HL-60 (cell line): ENCODE data around the gene DPYSL4.

Source experiments
- DNase-seq, 2 experiments: peaks; one replicate each; pipeline ENCODE4 v3.0.0-alpha.2; 2010 to 2020; ENCODE audit warnings: low read depth in 1 of 2, low spot score in 1 of 2
- H3K27ac ChIP-seq: fragments of 250-450 bp; sonication (Bioruptor Pico); replicated peaks from 2 replicates; pipeline ENCODE4 v1.5.1; 2020; ENCODE audit warnings: mild to moderate bottlenecking, moderate library complexity
- H3K27me3 ChIP-seq: fragments of 250-450 bp; sonication (Bioruptor Pico); 2 replicates; pipeline ENCODE4 v1.5.1; 2021; ENCODE audit warnings: mild to moderate bottlenecking, moderate library complexity; ENCODE audit not compliant: insufficient read depth, poor library complexity, severe bottlenecking
- H3K4me3 ChIP-seq: replicated peaks from 2 replicates; pipeline ENCODE4 v1.5.1; 2011; ENCODE audit warnings: mild to moderate bottlenecking, control low read depth, low read length; ENCODE audit not compliant: insufficient read depth
- GABPA ChIP-seq: IDR thresholded peaks from 2 replicates; pipeline ENCODE4 v1.6.1; 2012; ENCODE audit warnings: low read depth
- POLR2AphosphoS5 ChIP-seq: IDR thresholded peaks from 2 replicates; pipeline ENCODE4 v1.6.1; 2012; ENCODE audit warnings: low read depth
- SPI1 ChIP-seq: IDR thresholded peaks from 2 replicates; pipeline ENCODE4 v1.6.1; 2012; ENCODE audit warnings: low read depth, mild to moderate bottlenecking, borderline replicate concordance
- TF ChIP-seq, protein P1 (sequence below): IDR thresholded peaks from 2 replicates; pipeline ENCODE4 v1.6.1; 2012; ENCODE audit warnings: low read depth; ENCODE audit not compliant: insufficient replicate concordance
- TF ChIP-seq, protein P2 (sequence below): IDR thresholded peaks from one replicate; pipeline ENCODE4 v1.5.1; 2011; ENCODE audit warnings: low read length, control low read depth, inconsistent platforms; ENCODE audit not compliant: insufficient read depth

DPYSL4 gene

DNA sequence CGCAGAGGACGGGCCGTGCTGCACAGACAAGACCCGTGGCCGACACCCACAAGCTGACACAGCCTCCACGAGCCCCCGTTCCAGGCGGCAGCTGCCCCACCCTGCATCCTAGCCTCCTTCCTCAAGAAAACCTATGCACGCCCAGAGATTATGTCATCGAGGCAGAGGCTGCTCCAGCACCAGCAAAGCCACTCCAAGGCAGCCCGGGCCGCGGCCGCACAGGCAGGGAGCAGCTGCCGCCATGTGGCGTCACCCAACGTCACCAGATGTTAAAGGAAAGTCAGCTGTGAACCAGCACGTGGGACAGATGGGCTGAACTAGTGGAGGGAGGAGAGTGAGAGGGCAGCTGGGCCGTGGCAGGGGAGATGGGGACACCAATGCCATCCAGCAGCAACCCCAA is 61.2 kb downstream of the DPYSL4 start:
- DNase-seq: no peak
- Histone ChIP-seq H3K27ac (no peak overlapping the region), H3K4me3 (no peak overlapping the region), H3K27me3 (no peaks in the 10 kb centered on the region)
- no peak for TF ChIP-seq SPI1
- TF ChIP-seq GABPA: no peak
- TF ChIP-seq, protein P1, sequence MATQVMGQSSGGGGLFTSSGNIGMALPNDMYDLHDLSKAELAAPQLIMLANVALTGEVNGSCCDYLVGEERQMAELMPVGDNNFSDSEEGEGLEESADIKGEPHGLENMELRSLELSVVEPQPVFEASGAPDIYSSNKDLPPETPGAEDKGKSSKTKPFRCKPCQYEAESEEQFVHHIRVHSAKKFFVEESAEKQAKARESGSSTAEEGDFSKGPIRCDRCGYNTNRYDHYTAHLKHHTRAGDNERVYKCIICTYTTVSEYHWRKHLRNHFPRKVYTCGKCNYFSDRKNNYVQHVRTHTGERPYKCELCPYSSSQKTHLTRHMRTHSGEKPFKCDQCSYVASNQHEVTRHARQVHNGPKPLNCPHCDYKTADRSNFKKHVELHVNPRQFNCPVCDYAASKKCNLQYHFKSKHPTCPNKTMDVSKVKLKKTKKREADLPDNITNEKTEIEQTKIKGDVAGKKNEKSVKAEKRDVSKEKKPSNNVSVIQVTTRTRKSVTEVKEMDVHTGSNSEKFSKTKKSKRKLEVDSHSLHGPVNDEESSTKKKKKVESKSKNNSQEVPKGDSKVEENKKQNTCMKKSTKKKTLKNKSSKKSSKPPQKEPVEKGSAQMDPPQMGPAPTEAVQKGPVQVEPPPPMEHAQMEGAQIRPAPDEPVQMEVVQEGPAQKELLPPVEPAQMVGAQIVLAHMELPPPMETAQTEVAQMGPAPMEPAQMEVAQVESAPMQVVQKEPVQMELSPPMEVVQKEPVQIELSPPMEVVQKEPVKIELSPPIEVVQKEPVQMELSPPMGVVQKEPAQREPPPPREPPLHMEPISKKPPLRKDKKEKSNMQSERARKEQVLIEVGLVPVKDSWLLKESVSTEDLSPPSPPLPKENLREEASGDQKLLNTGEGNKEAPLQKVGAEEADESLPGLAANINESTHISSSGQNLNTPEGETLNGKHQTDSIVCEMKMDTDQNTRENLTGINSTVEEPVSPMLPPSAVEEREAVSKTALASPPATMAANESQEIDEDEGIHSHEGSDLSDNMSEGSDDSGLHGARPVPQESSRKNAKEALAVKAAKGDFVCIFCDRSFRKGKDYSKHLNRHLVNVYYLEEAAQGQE: no peak
- TF ChIP-seq, protein P2, sequence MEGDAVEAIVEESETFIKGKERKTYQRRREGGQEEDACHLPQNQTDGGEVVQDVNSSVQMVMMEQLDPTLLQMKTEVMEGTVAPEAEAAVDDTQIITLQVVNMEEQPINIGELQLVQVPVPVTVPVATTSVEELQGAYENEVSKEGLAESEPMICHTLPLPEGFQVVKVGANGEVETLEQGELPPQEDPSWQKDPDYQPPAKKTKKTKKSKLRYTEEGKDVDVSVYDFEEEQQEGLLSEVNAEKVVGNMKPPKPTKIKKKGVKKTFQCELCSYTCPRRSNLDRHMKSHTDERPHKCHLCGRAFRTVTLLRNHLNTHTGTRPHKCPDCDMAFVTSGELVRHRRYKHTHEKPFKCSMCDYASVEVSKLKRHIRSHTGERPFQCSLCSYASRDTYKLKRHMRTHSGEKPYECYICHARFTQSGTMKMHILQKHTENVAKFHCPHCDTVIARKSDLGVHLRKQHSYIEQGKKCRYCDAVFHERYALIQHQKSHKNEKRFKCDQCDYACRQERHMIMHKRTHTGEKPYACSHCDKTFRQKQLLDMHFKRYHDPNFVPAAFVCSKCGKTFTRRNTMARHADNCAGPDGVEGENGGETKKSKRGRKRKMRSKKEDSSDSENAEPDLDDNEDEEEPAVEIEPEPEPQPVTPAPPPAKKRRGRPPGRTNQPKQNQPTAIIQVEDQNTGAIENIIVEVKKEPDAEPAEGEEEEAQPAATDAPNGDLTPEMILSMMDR: no peak
- no peak for TF ChIP-seq POLR2AphosphoS5

DNA sequence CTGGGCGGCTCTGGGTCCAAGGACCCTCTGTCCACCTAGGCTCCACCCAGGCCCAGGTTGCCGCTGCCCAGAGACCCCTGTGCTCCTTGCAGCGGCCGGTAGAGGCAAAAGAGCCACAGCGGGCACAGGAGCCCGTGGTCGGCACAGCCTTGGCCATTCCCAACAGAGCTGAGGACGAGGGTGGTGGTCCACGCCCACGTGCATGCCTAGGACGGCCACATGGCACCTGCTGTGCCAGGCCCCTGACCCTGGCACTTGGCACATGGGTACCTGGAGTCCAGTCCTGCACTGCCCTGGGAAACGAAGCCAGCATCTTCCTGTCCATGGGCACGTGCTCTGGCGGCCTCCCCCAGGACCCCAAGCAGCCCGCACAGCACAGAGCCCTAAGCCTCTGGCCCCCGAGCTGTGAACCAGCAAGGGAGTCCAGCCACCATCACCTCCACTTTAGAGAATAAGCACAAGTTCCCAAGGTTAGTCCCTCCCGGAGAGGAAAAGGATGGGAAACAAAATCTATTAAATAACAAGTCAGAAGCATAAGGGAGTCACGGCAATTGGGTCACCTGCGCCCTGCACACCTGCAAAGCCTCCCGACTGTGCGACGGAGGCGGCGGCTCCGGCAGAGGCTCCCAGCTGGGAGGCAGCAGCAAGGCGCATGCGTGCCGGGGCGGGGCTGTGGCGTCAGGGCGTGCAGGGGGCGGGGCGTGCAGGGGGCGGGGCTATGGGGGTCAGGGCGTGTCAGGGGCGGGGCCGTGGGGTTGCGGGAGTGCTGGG is 61.9 kb downstream of the DPYSL4 start:
- TF ChIP-seq POLR2AphosphoS5 (no peak), GABPA (no peak)
- TF ChIP-seq, protein P2: no peak
- H3K27me3 ChIP-seq: no peaks in the 10 kb centered on the region
- H3K27ac ChIP-seq: no peak overlapping the region
- H3K4me3 ChIP-seq: no peak overlapping the region; the same call in 1 of the 2 replicates
- DNase-seq: peak; percentile 17 to 19

- H3K27me3 ChIP-seq: no peaks in the 10 kb centered on the region
- no peak for DNase-seq
- TF ChIP-seq, protein P2: no peak
- no peak for TF ChIP-seq SPI1
- no peak for TF ChIP-seq GABPA
- no peak for TF ChIP-seq POLR2AphosphoS5
- TF ChIP-seq, protein P1: no peak
- H3K27ac ChIP-seq: no peak overlapping the region
- no peak overlapping the region for H3K4me3 ChIP-seq
Observed at GRCh38 chr10:132249226-132249724, 62.5 kb downstream of the DPYSL4 start.
